ENCODE results near the gene CLEC2L. TPM values are rescaled to one million over a fixed set of nuclear protein-coding genes. Genes with fewer than 3 reads are reported as not detected.
A peak's percentile ranks its signal among the peaks of the same experiment; 100 is the strongest.

Gene CLEC2L
- total and polyA plus RNA-seq, 2 of the 13 experiments (the other 11 are each of a cell fraction or from before 2014, with no cell fraction given): 0.20 to 0.25 TPM

- no peaks in the 10 kb centered on the region for H3K4me1 ChIP-seq (ENCODE audit: insufficient read depth, low read length)
- H3K4me2 ChIP-seq (ENCODE audit: low read depth, low read length): no peak overlapping the region
- ChIA-PET CTCF (ENCODE audit: low intra/inter-chr PET ratio, low total read pairs) (no interaction called here), POLR2A (no interaction called here)
- no TSS peak for BruUV-seq (replicated peaks)
- peaks cover 4 to 61% of the 10 kb centered on the region in 2 experiments; a peak in 3 of 5 replicates for H3K27me3 ChIP-seq (ENCODE audit: control insufficient read depth in 1 of 2, insufficient read depth in 2 of 2, low read length in 2 of 2)
- no peak for DNase-seq (ENCODE audit: low spot score)
- 44% methylated on average over 6 of the region's 8 CpGs for WGBS (ENCODE audit: low lambda C conversion rate)
- in situ Hi-C loops (cut with HindIII; ENCODE audit: extremely low pct_ligation_motif_present, low pct_unique_long_range_greater_than_20kb): no loop called here
- TF ChIP-seq NRL (CRISPR knock-in tag; IDR thresholded peaks at IDR 0.05; ENCODE audit: borderline replicate concordance) (no peak), POLR2A (IDR thresholded peaks at IDR 0.05; ENCODE audit: insufficient read depth in 1 of 2, low read depth in 2 of 2, low read length in 2 of 2) (no peak)
- H4K20me1 ChIP-seq (ENCODE audit: insufficient read depth, low read length): no peaks in the 10 kb centered on the region
- H3K4me3 ChIP-seq (replicated peaks in 1 of 3; ENCODE audit: insufficient read depth in 1 of 3, low read depth in 2 of 3, low read length in 3 of 3): no peak overlapping the region
- intact Hi-C loops (cut with micrococcal nuclease; ENCODE audit: unreplicated experiment): no loop called here
- FAIRE-seq: no peak
- H3K9me3 ChIP-seq (ENCODE audit: low read length): no peaks in the 10 kb centered on the region
- no peaks in the 10 kb centered on the region for H3K36me3 ChIP-seq (replicated peaks in 1 of 2; ENCODE audit: control insufficient read depth in 1 of 2, insufficient read depth in 2 of 2, low read length in 2 of 2)
- no peak overlapping the region for H2AFZ ChIP-seq (ENCODE audit: low read length)
- no peak overlapping the region for H3K9ac ChIP-seq (ENCODE audit: insufficient read depth, low read depth, low read length)
- ATAC-seq: no peak
- H3K79me2 ChIP-seq (ENCODE audit: insufficient read depth, low read length): no peaks in the 10 kb centered on the region
- H3K27ac ChIP-seq (ENCODE audit: extremely low read length, insufficient read depth, low read length): no peak overlapping the region
Measured at GRCh38 chr7:139536152-139536551, 12.7 kb downstream of the CLEC2L start.

- DNase-seq (ENCODE audit: low spot score) (no peak), FAIRE-seq (no peak), ATAC-seq (peak; percentile 13; the same call in 2 of the 3 replicates)
- Histone ChIP-seq H4K20me1 (ENCODE audit: insufficient read depth, low read length) (no peaks in the 10 kb centered on the region), H3K4me3 (replicated peaks in 1 of 3; ENCODE audit: insufficient read depth in 1 of 3, low read depth in 2 of 3, low read length in 3 of 3) (no peak overlapping the region), H3K4me1 (ENCODE audit: insufficient read depth, low read length) (peaks cover 15% of the 10 kb centered on the region), H3K9me3 (ENCODE audit: low read length) (no peaks in the 10 kb centered on the region), H3K79me2 (ENCODE audit: insufficient read depth, low read length) (no peaks in the 10 kb centered on the region), H3K36me3 (replicated peaks in 1 of 2; ENCODE audit: control insufficient read depth in 1 of 2, insufficient read depth in 2 of 2, low read length in 2 of 2) (no peaks in the 10 kb centered on the region), H3K4me2 (ENCODE audit: low read depth, low read length) (no peak overlapping the region), H3K27ac (ENCODE audit: extremely low read length, insufficient read depth, low read length) (no peak overlapping the region), H2AFZ (ENCODE audit: low read length) (no peak overlapping the region), H3K27me3 (ENCODE audit: control insufficient read depth in 1 of 2, insufficient read depth in 2 of 2, low read length in 2 of 2) (peaks cover 9 to 74% of the 10 kb centered on the region in 2 experiments; a peak in 4 of 5 replicates), H3K9ac (ENCODE audit: insufficient read depth, low read depth, low read length) (no peak overlapping the region)
- in situ Hi-C loops (cut with HindIII; ENCODE audit: extremely low pct_ligation_motif_present, low pct_unique_long_range_greater_than_20kb): no loop called here
- 32% methylated on average over 8 of the region's 8 CpGs for WGBS (ENCODE audit: low lambda C conversion rate)
- BruUV-seq (replicated peaks): no TSS peak
- intact Hi-C loops (cut with micrococcal nuclease; ENCODE audit: unreplicated experiment): no loop called here
- CTCF ChIA-PET (ENCODE audit: low intra/inter-chr PET ratio, low total read pairs): no interaction called here
- POLR2A ChIA-PET: no interaction called here
- TF ChIP-seq ATRX (CRISPR knock-in tag; IDR thresholded peaks at IDR 0.05; ENCODE audit: borderline replicate concordance) (no peak), SALL1 (CRISPR knock-in tag; IDR thresholded peaks at IDR 0.05) (no peak), NR2C2 (CRISPR knock-in tag; IDR thresholded peaks at IDR 0.05; ENCODE audit: borderline replicate concordance) (no peak), IRF1 (CRISPR knock-in tag; IDR thresholded peaks at IDR 0.05; ENCODE audit: low read depth) (no peak), ZNF556 (CRISPR knock-in tag; IDR thresholded peaks at IDR 0.05; ENCODE audit: borderline replicate concordance) (no peak), IKZF1 (IDR thresholded peaks at IDR 0.05) (no peak), STAT5B (CRISPR knock-in tag; IDR thresholded peaks at IDR 0.05) (no peak)
Measured at GRCh38 chr7:139538881-139539635, 15.6 kb downstream of the CLEC2L start.

Data from HepG2 (cell line).